Kidney glomerular epithelial cell (primary cell): ENCODE measurements around the gene RFPL2.
"Not testable (repeated sequence)": the region's sequence is repeated elsewhere in the genome, so short reads cannot be mapped to it uniquely, and the experiment has no call there.

ENCODE experiments used
- DNase-seq: peaks from one replicate; lab custom pipeline; 2025; lab: John Stamatoyannopoulos, UW

RFPL2 gene

DNA sequence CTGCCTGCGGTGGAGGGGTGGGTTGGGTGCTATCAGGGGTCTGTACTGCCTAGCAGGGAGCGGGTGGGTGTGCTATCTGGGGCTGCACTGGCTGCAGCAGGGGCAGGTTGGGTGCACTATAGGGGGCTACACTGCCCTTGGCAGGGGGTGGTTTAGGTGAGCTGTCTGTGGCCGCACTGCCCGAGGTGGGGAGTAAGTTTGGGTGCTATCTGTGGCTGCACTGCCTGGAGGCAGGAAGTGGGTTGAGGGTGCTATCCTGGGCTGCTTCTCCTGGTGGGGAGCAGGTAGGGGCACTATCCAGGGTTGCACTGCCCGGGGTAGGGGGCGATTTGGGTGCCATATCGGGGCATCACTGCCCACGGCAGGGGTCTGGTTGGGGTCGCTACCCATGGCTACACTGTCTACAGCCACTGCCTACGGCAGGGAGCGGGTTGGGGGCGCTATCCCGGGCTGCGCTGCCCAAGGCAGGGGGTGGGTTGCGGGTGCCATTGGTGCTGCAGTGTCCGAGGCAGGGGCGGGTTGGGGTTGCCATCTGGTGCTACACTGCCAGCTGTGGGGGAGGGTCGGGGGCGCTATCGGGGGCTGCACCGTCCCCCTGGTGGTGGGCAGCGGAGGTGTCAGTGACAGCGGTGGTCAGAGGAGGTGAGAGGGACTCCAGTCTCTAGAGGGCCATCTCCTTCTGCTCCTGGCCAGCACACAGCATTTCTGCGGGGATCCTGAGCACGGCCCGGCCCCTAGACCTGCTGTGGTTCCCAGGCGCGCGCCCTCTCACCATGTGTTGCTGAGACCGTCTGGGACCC is 1.3 kb upstream of the RFPL2 start:
- no peak for DNase-seq

DNA sequence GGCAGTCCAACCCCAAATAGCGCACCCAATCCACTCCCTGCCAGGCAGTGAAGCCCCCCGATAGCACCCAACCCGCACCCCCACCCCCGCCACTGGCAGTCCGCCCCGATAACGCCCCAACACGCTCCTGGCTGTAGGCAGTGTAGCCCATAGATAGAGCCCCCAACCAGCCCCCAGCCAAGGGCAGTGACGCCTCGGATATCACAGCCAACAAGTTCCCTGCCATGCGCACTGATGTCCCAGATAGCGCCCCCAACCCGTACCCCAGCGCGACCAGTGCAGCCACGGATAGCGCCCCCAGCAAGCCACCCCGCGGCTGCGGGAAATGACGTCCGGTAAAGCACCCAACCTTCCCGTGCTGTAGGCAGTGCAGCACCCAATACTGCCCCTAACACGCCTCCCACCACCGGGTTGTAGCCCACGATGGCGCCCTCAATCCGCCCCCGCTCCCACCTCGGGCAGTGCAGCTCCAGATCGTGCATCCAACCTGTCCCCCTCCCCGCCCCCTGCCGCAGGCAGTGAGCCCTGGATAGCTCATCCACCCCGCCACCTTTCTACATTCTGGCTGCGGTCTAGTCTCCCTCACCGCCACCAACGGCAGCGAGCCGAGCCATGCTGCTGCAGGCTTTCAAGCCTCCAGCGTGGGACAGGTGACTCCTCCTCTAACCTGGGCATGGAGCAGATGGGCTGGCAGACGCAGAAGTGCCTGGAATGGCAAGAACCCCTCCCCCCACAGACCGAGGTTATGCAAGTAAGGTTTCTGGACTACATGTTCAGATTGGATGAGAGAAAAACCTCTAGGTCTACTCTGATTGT is 625 bp downstream of the RFPL2 start:
- peak; percentile 16 for DNase-seq

DNA sequence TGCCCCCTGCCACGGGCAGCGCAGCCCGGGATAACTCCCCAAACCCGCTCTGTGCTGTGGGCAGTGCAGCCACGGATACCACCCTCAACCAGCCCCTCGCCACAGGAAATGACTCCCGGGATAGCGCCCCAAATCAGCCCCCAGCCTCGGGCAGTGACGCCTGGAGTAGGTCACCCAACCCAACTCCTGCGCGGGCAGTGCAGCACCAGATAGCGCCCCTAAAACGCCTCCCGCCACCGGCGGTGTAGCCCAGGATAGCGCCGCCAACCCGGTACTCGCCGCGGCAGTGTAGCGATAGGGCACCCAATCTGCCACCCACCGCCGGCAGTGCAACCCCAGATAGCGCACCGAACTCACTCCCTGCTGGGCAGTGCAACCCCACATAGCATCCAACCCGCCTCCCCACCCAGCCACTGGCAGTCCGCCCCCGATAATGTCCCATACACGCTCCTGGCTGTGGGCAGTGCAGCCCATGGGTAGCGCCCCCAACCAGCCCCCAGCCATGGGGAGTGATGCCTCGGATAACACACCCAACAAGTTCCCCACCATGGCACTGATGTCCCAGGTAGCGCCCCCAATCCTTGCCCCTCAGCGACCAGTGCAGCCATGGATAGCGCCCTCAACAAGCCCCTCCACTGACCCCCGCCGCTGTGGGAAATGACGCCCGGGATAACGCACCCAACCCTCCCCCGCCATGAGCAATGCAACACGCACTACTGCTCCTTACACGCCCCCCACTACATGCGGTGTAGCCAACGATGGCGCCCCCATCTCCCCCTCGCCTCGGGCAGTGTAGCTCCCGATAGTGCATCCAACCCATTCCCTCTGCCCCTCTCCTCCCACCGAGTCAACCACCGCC is 1.5 kb downstream of the RFPL2 start:
- DNase-seq = no peak

DNA sequence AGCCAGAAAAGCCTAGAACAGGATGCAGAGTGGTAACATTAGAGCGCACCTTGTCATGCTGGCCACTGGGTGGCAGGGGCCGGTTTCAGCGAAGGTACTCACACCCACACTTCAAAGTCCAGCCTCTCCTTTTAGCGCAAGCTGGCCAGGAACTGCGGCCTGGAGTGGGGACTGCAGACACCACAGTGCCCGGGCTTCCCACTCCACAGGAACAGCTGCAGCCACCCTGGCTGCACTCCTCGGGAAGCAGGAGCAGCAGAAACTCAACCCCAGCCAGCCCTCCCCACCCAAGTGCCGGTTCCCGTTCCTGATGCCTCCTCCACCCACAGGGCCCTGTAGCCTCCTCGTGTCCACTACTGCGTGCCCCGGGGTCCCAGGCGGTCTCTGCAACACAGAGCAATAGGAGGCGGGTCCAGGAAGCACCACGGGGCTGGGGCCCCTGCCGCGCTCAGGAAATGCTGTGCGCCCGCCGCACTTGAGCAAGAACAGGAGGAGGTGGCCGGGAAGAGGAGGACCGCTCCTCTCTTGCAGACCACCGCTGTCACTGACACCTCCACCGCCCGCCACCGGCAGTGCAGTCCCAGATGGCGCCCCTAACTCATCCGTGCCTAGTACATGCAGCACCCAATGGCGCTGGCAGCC is 2.2 kb downstream of the RFPL2 start:
- DNase-seq = peak; percentile 61

DNA sequence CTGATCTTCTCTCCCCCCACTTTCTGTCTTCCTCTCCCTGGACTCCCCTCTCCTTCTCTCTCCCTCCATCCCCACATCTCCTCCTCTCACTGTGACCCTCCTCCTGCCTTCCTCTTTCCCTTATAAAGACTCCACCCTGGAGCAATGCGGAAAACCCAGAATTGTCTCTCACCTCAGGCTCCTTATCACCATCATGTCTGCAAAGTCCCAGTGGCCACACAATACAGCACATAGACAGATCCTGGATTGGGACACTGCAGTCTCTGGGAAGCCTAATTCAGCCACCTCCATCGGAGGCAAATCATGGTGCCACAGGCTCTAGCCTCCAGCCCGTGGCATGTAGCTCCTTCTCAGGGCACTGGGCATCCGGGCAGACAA is 2.7 kb downstream of the RFPL2 start:
- DNase-seq = no peak

DNA sequence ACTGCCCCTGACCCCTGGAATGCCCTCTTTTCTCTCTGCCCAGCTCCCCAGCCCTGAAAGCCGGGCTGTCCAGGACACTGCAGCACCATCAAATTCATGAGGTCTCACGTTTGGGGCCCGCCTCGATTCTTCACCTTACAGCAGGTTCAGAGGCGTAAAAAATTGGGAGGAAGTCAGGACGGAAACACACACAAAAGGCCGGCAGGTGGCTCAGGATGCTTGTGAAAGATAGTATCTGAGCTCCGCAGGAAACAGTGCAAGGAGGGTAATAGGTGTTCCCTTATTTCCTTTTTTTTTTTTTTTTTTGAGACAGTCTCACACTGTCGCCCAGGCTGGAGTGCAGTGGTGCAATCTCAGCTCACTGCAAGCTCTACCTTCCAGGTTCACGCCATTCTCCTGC is 4.1 kb downstream of the RFPL2 start:
- DNase-seq = no peak

DNA sequence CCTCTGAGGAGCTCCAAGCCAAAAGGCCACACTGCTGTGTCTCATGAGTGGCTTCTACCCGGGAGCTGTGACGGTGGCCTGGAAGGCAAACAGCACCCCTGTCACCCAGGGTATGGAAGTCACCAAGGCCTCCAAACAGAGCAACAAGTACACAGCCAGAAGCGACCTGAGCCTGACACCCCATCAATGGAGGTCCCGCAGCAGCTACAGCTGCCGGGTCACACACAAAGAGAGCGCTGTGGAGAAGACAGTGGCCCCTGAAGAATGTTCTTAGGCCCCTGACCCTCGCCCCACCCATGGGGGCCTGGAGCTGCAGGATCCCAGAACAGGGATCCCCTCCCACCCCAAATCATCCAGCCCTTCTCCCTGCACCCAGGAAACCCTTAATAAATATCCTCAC is 4.9 kb downstream of the RFPL2 start:
- no peak for DNase-seq

DNA sequence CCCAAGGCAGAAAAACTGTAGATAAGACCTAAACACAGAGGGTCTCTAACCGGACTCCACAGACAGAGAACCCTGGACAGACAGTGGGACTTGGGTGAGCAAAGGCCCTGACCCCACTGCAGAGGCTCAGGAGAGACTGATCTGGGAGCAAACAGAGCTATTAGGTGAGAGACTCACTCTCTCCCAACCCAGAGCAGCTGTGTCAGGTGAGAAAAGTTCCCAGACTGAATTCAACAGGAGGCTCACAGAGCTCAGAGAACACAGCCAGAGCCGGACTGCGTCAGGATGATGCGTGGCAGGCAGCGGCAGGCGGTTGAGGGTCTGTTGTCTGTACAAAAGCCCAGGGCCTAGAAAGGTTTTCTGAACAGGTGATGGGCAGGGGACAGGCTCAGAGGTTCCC is 5.5 kb downstream of the RFPL2 start:
- no peak for DNase-seq

DNA sequence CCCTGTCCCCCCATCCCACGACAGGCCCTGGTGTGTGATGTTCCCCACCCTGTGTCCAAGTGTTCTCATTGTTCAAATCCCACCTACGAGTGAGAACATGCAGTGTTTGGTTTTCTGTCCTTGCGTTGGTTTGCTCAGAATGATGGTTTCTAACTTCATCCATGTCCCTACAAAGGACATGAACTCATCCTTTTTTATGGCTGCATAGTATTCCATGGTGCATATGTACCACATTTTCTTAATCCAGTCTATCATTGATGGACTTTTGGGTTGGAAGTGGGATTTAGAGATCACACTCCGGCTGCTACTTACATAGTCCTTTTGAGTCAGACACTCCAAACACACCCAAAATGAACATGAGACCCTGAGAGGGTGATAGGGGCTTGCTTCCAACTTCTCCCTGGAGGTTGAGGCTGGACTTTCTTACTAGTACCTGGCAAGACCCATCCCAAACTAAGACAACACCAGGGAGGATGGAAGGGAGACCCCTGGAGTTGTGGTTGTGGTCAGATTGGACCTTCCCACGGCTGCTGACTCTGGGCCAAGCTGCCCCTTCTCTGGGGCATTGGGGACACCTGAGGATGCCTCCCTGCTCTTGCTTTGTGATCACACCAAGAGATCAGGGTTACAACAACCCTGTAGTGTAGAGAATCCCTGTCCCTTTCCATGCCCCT is 7.2 kb downstream of the RFPL2 start:
- not testable (repeated sequence) for DNase-seq

DNA sequence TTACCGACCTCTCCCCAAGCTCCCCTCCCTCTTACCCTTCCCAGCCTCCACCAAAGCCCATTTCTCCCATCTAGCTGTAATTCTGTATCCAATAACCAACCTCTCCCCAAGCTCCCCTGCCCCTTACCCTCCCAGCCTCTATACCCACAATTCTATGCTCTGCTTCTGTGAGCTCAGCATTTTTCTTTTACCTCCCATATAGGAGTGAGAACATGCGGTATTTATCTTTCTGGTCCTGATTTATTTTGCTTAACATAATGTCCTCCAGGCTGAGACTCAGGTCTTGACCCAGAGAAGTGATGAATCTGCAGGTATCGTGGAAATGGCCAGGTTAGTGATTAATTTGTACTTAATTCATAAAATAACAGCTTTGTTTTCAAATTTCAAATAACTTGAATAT is 9.0 kb downstream of the RFPL2 start:
- DNase-seq = not testable (repeated sequence)

DNA sequence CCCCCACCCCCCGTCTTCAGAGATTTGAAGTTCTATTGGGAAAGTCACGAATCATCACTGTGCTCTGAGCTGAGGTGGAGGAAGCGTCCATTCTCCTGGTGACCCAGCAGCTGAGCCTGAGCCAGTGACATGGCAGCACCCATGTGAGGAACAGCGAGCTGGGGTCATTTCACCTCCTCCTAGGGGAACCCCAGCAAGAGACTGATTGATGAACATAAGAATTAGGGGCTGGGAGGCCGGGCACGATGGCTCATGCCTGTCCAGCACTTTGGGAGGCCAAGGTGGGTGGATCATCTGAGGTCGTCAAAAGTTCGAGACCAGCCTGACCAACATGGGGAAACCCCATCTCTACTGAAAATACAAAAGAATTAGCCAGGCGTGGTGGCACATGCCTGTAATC is 11.5 kb downstream of the RFPL2 start:
- DNase-seq = not testable (repeated sequence)

DNA sequence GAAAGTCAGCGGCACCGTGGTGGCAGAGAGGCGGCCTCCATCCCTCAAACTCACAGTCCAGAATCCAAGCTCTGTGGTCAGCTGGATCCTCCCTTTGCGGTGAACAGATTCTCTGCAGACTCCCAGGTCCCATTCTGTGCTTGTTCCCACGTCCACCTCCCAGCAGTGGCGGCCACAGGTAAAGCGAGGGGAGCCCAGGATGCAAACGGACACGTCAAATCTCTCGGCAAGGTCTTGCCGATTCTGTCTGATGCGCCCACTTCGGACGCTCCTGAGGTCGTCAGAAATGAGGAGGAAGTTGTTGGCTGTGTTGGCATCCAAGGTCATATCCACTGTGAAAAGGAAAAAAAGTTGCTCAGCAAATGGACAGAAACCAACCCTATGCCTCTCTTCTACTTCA is 13.9 kb downstream of the RFPL2 start:
- DNase-seq = not testable (repeated sequence)

DNA sequence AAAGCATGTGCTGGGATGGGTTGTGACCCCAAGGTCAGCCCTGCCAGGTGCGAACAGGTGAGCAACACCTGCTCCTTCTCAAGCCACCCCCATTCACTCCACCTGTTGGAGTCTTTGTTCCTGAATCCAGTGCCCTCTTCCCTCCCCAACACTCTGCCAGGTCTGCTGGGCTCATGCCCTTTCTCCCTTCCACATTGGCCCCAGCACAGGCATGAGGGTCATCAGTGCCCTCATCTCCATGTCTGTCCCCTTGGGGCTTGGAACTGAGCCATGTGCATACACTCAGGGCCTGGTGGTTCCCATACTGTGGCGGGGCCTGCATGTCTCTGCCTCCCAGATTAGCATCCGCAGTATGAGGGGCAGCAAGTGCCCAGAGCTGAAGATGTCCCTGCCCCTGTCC is 19.1 kb downstream of the RFPL2 start:
- no peak for DNase-seq

DNA sequence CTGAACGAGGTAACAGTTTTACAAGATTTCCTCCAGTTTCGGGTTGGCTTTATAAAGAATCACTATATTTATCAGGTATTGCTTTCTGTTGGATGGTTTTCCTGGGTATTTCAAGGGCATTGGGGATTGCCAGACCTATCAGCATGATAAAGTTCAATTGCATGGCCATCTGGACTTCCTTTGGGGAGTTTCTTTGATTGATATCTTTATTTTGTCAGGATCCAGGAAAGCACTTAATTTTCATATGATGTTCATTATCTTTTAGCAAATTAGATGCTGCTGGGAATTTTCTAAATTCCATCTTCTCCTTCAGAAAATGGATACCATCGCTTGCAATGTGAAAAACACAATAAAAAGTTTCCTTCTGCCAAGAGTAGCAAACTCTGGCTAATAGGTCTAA is 21.2 kb downstream of the RFPL2 start:
- no peak for DNase-seq

DNA sequence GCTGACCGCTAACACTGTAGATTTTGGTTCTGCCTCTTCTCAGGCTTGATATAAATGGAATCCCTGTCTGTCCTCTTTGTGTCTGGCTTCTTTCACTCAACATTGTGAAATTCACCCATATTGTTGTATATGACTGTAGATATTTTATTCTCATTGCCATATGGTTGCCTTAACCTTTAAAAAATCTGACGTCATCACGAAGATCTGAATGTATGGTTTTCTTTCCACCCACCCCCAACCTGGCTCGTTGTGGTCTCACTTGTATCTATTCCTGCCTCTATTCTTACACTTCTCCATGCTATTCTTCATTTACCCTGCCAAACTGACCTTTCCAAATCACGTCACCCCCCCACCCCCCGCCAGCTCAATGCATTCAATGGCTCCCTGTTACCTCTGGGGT is 23.8 kb downstream of the RFPL2 start:
- DNase-seq = no peak

DNA sequence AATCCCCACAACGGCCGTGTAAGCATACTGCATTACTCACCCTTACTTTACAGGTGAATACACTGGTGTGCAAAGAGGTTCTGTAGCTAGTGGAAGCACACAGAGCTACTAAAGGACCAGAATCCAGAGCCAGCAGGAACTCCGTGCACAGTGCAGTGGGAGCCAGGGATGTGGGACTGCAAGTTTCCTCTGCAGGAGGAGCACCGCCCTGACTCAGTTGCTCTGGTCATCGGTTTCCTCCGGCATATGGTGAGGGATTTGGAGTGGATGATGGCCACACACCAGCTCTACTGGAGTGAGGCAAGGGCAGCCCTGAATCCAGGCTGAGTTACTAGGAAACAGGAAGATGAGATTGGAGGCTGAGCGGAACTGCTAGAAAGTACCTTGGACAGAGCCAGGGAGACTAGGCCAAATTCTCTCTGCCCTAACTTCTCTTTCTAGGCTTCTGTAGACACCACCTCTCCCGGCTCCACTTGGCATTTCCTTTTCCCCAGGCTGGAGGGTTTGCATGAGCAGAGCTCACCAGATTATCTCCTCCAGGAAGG is 27.6 kb downstream of the RFPL2 start:
- DNase-seq = no peak

DNA sequence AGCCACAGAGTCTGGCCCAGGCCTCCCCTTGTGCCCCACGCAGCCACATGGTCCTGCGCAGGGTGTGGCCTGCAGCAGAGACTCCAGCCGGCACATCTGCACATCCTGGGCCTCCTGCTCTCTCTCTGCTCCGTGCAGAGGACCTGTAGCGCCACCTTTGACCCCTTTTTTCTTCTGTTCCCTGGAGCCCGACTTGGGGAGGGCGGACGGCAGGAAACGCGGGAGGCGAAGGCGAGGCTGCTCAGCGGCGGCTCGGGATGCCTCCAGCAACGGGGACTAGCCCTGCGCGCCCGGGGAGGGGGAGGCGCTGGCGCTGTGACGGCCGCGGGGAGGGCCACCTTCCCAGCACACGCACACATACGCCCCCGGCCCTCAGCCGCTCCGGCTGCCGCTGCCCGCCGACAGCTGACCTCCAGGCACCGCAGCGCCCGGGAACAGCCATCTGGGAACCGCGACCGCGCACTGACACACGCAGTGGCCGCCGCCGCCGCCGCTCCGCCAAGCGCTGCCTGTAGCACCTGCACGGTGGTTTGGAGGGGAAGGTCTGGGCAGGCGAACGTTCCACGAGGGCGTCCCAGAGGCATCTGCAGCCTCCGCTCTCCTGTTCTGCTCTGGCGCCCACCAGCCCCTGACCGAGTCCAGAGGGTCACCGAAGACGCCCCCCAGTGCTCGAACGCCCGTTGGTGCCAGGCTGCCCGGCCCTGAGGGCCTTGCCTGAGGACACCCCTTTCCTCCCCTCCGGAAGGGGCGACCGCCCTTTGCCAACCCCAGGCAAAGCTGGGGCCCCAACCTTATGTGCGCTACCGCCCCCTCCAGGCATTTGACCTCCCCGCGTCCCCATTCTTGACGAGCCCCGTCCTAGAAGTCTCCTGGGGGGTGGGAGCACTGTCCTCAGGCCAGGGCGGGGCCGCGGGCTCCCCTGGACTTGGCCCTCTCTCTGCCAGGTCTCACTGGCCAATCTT is 28.9 kb downstream of the RFPL2 start:
- DNase-seq = no peak

DNA sequence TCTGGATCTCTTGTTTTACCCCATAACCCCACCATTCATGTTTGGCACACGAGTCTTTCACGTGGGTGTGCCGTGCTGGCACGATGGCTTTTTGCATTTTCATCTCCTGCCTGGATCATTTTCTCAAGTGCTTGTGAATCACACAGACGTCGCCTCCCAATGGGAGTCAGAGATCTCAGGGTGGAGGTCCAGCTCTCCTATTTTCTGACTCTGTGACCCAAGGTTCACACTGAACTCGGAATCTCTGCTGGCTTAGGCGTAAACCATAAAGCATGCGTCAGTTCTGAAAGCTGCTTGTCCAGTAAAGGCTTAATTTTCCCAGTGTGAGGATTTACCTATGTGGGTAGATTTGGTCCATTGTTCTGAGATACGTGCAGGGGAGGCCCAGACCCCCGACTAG is 29.8 kb downstream of the RFPL2 start:
- DNase-seq = no peak

DNA sequence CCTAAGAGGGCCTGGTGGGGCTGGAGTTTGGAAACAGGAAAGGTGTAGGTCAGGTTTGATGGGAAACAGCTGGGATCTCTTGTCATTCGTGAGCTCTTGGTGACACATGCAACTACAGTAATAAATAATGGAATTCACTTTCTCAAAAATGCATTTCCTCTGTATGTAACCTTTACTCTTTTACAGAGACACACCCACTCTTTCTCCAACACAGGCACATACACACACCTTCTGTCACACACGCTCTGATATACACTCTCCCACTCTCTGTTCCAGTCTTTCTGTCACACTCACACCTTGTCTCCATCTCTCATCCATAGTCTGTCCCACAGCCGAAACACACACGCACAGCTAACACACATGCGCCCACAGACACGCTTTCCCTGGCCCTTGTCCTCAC is 39.2 kb downstream of the RFPL2 start:
- no peak for DNase-seq
